NCI-H2196 treated with DMSO at 0.1 percent for 48 hours (cell line): Measurements from ENCODE around the gene LIPI.
"Not testable (repeated sequence)": the region's sequence is repeated elsewhere in the genome, so short reads cannot be mapped to it uniquely, and the experiment has no call there.

ENCODE experiments used
- DNase-seq: peaks from one replicate; lab custom pipeline; 2025; ENCODE audit not compliant: unreplicated experiment; lab: John Stamatoyannopoulos, UW

LIPI gene

GRCh38 chr21:14210738-14211137 is at the start of gene LIPI:
TSS of gene LIPI (minus strand) at chr21:14210955. CDS start at chr21:14210845, 110 bp downstream.
- DNase-seq = no peak

GRCh38 chr21:14260174-14260764 is 49.5 kb upstream of the LIPI start:
- no peak for DNase-seq

GRCh38 chr21:14259747-14260146 is 49.0 kb upstream of the LIPI start:
- peak; percentile 40 for DNase-seq

GRCh38 chr21:14251336-14251735 is 40.6 kb upstream of the LIPI start:
- no peak for DNase-seq

GRCh38 chr21:14245711-14246110 is 35.0 kb upstream of the LIPI start:
- no peak for DNase-seq

GRCh38 chr21:14244911-14245310 is 34.2 kb upstream of the LIPI start:
- DNase-seq = no peak

- DNase-seq = no peak
Observed at GRCh38 chr21:14243874-14244273, 33.1 kb upstream of the LIPI start.

GRCh38 chr21:14243461-14243860 is 32.7 kb upstream of the LIPI start:
- DNase-seq = no peak

- no peak for DNase-seq
Observed at GRCh38 chr21:14241297-14241696, 30.5 kb upstream of the LIPI start.

- DNase-seq = no peak
Observed at GRCh38 chr21:14239281-14239680, 28.5 kb upstream of the LIPI start.

GRCh38 chr21:14236180-14236579 is 25.4 kb upstream of the LIPI start:
- no peak for DNase-seq

GRCh38 chr21:14235101-14235500 is 24.3 kb upstream of the LIPI start:
- no peak for DNase-seq

- no peak for DNase-seq
Observed at GRCh38 chr21:14229399-14229798, 18.6 kb upstream of the LIPI start.

- DNase-seq = no peak
Observed at GRCh38 chr21:14223365-14223764, 12.6 kb upstream of the LIPI start.

GRCh38 chr21:14215971-14216641 is 5.4 kb upstream of the LIPI start, which contains the start of gene RBM11:
TSS of gene RBM11 (plus strand) at chr21:14216157. CDS start at chr21:14216187, 30 bp downstream.
- peak; percentile 79 for DNase-seq

GRCh38 chr21:14213164-14213563 is 2.4 kb upstream of the LIPI start:
- DNase-seq = no peak

GRCh38 chr21:14206222-14206621 is 4.5 kb downstream of the LIPI start:
- no peak for DNase-seq

GRCh38 chr21:14166463-14167223 is 44.1 kb downstream of the LIPI start:
- not testable (repeated sequence) for DNase-seq

GRCh38 chr21:14143999-14144398 is 66.8 kb downstream of the LIPI start:
- no peak for DNase-seq

- no peak for DNase-seq
Observed at GRCh38 chr21:14124266-14124665, 86.5 kb downstream of the LIPI start.

- no peak for DNase-seq
Observed at GRCh38 chr21:14121719-14122118, 89.0 kb downstream of the LIPI start.

GRCh38 chr21:14120091-14120734 is 90.5 kb downstream of the LIPI start:
- DNase-seq = no peak
